ENCODE measurements around the gene ZC3H7A.

- TF ChIP-seq TAF1 (IDR thresholded peaks at IDR 0.05; ENCODE audit: borderline replicate concordance, low read depth, low read length) (no peak), POLR2A (IDR thresholded peaks at IDR 0.05; ENCODE audit: low read depth, low read length) (no peak), POLR2AphosphoS5 (IDR thresholded peaks at IDR 0.05; ENCODE audit: low read depth, low read length) (no peak)
Observed at GRCh38 chr16:11722468-11722808, 74.6 kb downstream of the ZC3H7A start.
